Ishikawa (cell line): ENCODE data around the gene GRPEL2.

Experiments
- CEBPB ChIP-seq: IDR thresholded peaks from 2 replicates; pipeline ENCODE4 v1.6.1; 2012
- CREB1 ChIP-seq: IDR thresholded peaks from 2 replicates; pipeline ENCODE4 v1.6.1; 2012; ENCODE audit warnings: low read depth
- EGR1 ChIP-seq: IDR thresholded peaks from 2 replicates; pipeline ENCODE4 v1.6.1; 2012
- EP300 ChIP-seq: IDR thresholded peaks from 2 replicates; pipeline ENCODE4 v1.6.1; 2012; ENCODE audit warnings: borderline replicate concordance
- FOXM1 ChIP-seq: IDR thresholded peaks from 2 replicates; pipeline ENCODE4 v1.6.1; 2012; ENCODE audit warnings: low read depth, borderline replicate concordance
- MAX ChIP-seq: IDR thresholded peaks from 2 replicates; pipeline ENCODE4 v1.6.1; 2012
- NFIC ChIP-seq: IDR thresholded peaks from 2 replicates; pipeline ENCODE4 v1.6.1; 2012
- RAD21 ChIP-seq: IDR thresholded peaks from 2 replicates; pipeline ENCODE4 v1.6.1; 2012; ENCODE audit warnings: low read depth
- REST ChIP-seq: IDR thresholded peaks from 2 replicates; pipeline ENCODE4 v1.6.1; 2012; ENCODE audit warnings: low read depth, mild to moderate bottlenecking
- TAF1 ChIP-seq: IDR thresholded peaks from 2 replicates; pipeline ENCODE4 v1.6.1; 2012; ENCODE audit warnings: low read depth, mild to moderate bottlenecking
- TCF12 ChIP-seq: IDR thresholded peaks from 2 replicates; pipeline ENCODE4 v1.6.1; 2012; ENCODE audit warnings: low read depth
- TEAD4 ChIP-seq: IDR thresholded peaks from 2 replicates; pipeline ENCODE4 v1.6.1; 2012
- USF1 ChIP-seq: IDR thresholded peaks from 2 replicates; pipeline ENCODE4 v1.6.1; 2012
- YY1 ChIP-seq: IDR thresholded peaks from 2 replicates; pipeline ENCODE4 v1.6.1; 2012; ENCODE audit warnings: low read depth
- ZBTB7A ChIP-seq: IDR thresholded peaks from 2 replicates; pipeline ENCODE4 v1.6.1; 2012; ENCODE audit warnings: low read depth

Gene GRPEL2

GRCh38 chr5:149304195-149305078 is 40.9 kb upstream of the GRPEL2 start:
- TF ChIP-seq TEAD4: no peak
- TF ChIP-seq EP300: no peak
- TF ChIP-seq CEBPB: no peak
- no peak for TF ChIP-seq TAF1
- TF ChIP-seq RAD21: no peak
- TF ChIP-seq REST: no peak
- TF ChIP-seq FOXM1: no peak
- no peak for TF ChIP-seq YY1
- no peak for TF ChIP-seq TCF12
- no peak for TF ChIP-seq ZBTB7A
- no peak for TF ChIP-seq MAX
- TF ChIP-seq NFIC: no peak
- TF ChIP-seq USF1: no peak
- no peak for TF ChIP-seq CREB1

- TF ChIP-seq CEBPB (no peak), TEAD4 (no peak), TAF1 (no peak), EP300 (no peak), TCF12 (no peak), YY1 (no peak), REST (no peak), ZBTB7A (no peak), NFIC (no peak), EGR1 (no peak)
These were observed 35.9 kb upstream of the GRPEL2 start for GRCh38 chr5:149309354-149309753.

- TF ChIP-seq ZBTB7A: no peak
- TF ChIP-seq EGR1: no peak
- no peak for TF ChIP-seq TAF1
- TF ChIP-seq RAD21: no peak
- TF ChIP-seq TCF12: no peak
- TF ChIP-seq USF1: no peak
- TF ChIP-seq REST: no peak
- no peak for TF ChIP-seq EP300
- TF ChIP-seq CEBPB: no peak
- TF ChIP-seq YY1: no peak
- no peak for TF ChIP-seq MAX
- TF ChIP-seq CREB1: no peak
- no peak for TF ChIP-seq TEAD4
- TF ChIP-seq NFIC: no peak
- TF ChIP-seq FOXM1: no peak
These were observed 34.8 kb upstream of the GRPEL2 start for GRCh38 chr5:149310488-149310887.

GRCh38 chr5:149310947-149311658 is 34.2 kb upstream of the GRPEL2 start:
- TF ChIP-seq EP300 (no peak), FOXM1 (no peak), TAF1 (no peak), REST (no peak), TCF12 (no peak), TEAD4 (no peak), CEBPB (no peak), EGR1 (no peak)
